ENCODE data around the gene OBSCN. TPM values are rescaled to one million over a fixed set of nuclear protein-coding genes. Genes with fewer than 3 reads are reported as not detected.

OBSCN gene, protein sequence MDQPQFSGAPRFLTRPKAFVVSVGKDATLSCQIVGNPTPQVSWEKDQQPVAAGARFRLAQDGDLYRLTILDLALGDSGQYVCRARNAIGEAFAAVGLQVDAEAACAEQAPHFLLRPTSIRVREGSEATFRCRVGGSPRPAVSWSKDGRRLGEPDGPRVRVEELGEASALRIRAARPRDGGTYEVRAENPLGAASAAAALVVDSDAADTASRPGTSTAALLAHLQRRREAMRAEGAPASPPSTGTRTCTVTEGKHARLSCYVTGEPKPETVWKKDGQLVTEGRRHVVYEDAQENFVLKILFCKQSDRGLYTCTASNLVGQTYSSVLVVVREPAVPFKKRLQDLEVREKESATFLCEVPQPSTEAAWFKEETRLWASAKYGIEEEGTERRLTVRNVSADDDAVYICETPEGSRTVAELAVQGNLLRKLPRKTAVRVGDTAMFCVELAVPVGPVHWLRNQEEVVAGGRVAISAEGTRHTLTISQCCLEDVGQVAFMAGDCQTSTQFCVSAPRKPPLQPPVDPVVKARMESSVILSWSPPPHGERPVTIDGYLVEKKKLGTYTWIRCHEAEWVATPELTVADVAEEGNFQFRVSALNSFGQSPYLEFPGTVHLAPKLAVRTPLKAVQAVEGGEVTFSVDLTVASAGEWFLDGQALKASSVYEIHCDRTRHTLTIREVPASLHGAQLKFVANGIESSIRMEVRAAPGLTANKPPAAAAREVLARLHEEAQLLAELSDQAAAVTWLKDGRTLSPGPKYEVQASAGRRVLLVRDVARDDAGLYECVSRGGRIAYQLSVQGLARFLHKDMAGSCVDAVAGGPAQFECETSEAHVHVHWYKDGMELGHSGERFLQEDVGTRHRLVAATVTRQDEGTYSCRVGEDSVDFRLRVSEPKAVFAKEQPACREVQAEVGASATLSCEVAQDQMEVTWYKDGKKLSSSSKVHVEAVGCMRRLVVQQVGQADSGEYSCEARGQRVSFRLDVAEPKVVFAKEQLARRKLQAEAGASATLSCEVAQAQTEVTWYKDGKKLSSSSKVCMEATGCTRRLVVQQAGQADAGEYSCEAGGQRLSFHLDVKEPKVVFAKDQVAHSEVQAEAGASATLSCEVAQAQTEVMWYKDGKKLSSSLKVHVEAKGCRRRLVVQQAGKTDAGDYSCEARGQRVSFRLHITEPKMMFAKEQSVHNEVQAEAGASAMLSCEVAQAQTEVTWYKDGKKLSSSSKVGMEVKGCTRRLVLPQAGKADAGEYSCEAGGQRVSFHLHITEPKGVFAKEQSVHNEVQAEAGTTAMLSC (N-terminal part only)
- 1 to 10 TPM; 6.6 to 8.0 TPM for total RNA-seq

DNA sequence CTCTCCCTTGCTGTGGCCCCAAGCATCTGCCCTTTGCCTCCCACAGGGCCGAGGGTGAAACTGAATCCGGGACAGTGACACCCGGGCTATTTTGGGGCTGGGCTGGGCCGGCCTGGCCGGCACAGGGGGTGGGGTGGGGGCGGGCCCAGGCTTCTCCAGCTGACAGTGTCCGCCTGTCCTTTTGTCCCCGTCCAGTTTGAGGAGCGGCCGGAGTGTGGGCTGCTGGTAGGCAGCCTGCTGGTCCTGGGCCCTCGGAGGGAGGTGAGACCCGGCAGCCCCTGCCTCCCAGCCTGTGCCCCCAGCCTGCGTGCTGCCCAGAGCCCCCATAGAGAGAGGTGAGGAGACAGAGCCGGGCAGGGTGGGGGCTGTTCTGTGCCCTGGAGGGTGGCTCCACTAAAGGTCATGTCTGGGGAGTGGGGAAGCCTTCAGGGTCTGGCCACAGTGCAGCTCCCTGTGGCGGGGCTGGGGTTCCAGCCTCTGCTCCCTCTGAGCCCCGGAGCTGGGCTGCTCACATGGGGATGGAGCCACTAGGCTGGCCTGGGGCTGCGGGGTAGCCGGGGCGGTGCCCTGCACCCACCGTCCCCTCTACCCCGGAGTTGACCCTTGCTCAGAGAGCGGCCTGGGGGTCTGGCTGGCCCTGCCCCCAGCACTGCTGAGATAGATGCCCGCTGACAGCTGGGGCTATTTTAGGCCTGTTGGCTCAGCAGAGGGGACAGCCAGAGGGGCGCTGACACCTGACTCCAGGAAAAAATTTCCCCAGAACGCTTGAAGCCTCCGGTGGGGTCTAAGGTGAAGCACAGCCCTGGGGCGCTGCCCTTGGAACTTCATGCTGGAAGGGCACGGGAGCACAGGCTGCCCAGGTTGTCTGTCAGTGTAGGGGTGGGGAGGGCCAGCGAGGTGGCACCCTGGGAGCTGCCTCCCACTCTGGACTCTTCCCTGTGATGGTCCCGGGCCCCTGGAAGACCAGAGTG, at the start of gene OBSCN:
TSS of gene OBSCN (plus strand) at position 194 of the 971 bp plus-strand sequence. CDS start 3,740 bp downstream, outside the sequence.
- ChIA-PET POLR2A (no interaction called here), CTCF (no interaction called here)
- H3K4me1 Mint-ChIP-seq = peaks cover 3% of the 10 kb centered on the region
- H3K27me3 Mint-ChIP-seq = peaks cover 2% of the 10 kb centered on the region
- H3K4me3 Mint-ChIP-seq = no peak within 1 kb of the TSS
- no peak within 1 kb of the TSS for H3K27ac Mint-ChIP-seq
- DNase-seq = no peak
- no peaks in the 10 kb centered on the region for H3K9me3 Mint-ChIP-seq
- H3K36me3 Mint-ChIP-seq (ENCODE audit: low read depth) = no peaks in the 10 kb centered on the region

DNA sequence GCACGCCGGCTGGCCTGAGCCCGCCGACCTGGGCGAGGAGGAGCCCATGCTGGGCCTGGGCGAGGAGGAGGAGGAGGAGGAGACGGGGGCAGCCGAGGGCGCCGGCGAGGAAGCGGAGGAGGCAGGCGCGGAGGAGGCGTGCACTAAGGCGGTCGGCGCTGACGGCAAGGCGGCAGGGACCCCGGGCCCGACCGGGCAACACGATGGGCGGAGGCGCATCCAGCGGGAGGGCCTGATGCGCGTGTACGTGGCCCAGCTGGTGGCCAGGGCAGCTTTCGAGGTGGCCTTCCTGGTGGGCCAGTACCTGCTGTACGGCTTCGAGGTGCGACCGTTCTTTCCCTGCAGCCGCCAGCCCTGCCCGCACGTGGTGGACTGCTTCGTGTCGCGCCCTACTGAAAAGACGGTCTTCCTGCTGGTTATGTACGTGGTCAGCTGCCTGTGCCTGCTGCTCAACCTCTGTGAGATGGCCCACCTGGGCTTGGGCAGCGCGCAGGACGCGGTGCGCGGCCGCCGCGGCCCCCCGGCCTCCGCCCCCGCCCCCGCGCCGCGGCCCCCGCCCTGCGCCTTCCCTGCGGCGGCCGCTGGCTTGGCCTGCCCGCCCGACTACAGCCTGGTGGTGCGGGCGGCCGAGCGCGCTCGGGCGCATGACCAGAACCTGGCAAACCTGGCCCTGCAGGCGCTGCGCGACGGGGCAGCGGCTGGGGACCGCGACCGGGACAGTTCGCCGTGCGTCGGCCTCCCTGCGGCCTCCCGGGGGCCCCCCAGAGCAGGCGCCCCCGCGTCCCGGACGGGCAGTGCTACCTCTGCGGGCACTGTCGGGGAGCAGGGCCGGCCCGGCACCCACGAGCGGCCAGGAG, 49.5 kb upstream of the OBSCN start:
- CTCF ChIA-PET = no interaction called here
- H3K27me3 Mint-ChIP-seq = no peaks in the 10 kb centered on the region
- no peaks in the 10 kb centered on the region for H3K36me3 Mint-ChIP-seq (ENCODE audit: low read depth)
- no peak overlapping the region for H3K27ac Mint-ChIP-seq
- H3K4me1 Mint-ChIP-seq = peaks cover 7% of the 10 kb centered on the region
- no peak overlapping the region for H3K4me3 Mint-ChIP-seq
- H3K9me3 Mint-ChIP-seq = no peaks in the 10 kb centered on the region
- POLR2A ChIA-PET = no interaction called here
- DNase-seq = no peak

DNA sequence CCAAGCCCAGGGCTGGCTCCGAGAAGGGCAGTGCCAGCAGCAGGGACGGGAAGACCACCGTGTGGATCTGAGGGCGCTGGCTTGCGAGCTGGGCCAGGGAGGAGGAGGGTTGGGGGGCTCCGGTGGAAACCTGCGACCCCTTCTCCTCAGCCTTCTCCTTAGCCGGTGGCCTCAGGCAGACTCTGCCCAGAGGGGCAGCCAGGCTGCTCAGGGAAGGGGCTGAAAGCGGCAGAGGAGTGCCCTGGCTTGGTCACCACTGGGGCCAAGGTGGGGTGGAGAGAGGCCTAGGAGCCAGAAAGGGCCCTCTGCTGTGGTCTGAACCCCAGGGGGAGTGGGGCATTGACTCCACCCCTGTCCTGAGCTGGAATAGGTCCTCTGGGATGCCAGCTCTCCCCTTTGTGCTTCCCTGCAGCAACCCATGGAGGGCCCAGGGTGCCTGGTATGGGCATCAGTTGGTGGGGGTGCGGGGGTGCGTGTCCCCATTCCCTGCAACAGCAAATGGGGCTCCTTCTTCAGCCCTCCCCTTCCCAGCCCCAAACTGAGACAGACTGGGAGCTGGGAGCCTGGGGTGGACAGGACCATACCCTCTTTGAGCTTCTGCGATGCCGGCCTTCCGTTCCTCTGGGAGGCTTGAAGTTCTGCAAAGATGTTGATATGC, 48.7 kb upstream of the OBSCN start:
- Mint-ChIP-seq H3K27me3 (no peaks in the 10 kb centered on the region), H3K4me1 (peaks cover 12% of the 10 kb centered on the region), H3K27ac (no peak overlapping the region), H3K36me3 (ENCODE audit: low read depth) (no peaks in the 10 kb centered on the region), H3K9me3 (no peaks in the 10 kb centered on the region), H3K4me3 (no peak overlapping the region)
- ChIA-PET CTCF (no interaction called here), POLR2A (interaction anchor here (0.8 to 1.3 kb wide), 2 partner anchors 7 to 10 kb away, joined by 3 read pairs; no protein-coding TSS in a partner anchor)
- DNase-seq = no peak

DNA sequence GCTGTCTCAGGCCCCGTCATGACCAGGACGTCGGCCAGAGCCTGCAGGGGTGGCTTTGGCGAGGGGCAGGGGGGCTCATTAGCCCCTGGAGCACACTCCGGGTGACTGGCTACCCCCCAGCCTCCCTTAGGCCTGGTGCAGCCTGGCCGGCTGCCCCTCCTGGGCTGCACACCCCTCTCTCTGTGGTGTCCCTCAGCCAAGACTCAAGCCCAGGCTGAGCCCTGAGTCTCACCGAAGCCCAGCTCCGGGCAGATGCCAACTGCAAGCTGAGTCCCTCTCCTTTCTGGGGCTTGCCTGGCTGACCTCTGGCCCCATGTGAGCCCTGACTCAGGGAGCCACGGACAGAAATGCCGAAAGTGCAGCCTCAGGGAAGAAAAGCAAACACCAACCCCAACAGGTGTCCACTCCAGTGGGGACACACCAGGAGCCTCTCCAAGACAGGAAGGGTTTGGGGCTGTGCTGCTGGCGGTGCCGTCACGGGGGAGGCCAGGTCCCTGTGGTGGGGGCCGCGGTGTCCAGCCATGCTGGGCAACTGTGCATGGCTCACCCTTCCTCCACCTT, 47.6 kb upstream of the OBSCN start:
- H3K36me3 Mint-ChIP-seq (ENCODE audit: low read depth) = no peaks in the 10 kb centered on the region
- H3K4me3 Mint-ChIP-seq = no peak overlapping the region
- no peak overlapping the region for H3K27ac Mint-ChIP-seq
- H3K4me1 Mint-ChIP-seq = peaks cover 23% of the 10 kb centered on the region
- ChIA-PET CTCF (no interaction called here), POLR2A (interaction anchor here (0.8 to 1.3 kb wide), 2 partner anchors 8 to 9 kb away, joined by 3 read pairs; no protein-coding TSS in a partner anchor)
- no peaks in the 10 kb centered on the region for H3K9me3 Mint-ChIP-seq
- no peak for DNase-seq
- H3K27me3 Mint-ChIP-seq = no peaks in the 10 kb centered on the region

DNA sequence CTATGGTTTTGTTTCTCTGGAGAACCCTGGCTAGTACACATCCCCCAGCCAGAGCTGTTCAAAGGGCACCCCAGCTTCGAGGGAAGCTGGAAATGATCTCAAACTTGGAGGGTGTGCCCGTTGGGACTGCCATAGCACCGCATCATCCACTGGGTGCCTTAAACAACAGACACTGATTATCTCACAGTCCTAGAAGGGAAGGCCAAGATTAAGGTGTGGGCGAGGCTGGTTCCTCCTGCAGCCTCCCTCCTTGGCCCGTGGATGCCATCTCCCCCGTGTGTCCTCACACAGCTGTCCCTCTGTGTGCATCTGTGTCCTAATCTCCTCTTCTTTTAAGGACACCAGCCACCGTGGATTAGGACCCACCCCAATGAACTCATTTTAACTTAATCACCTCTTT, 46.5 kb upstream of the OBSCN start:
- DNase-seq = no peak
- POLR2A ChIA-PET = interaction anchor here (1.0 to 7.8 kb wide), 2 partner anchors 20 to 55 kb away, joined by 3 to 95 read pairs; partner anchors contain the start of gene GUK1
- no peaks in the 10 kb centered on the region for H3K36me3 Mint-ChIP-seq (ENCODE audit: low read depth)
- H3K9me3 Mint-ChIP-seq = no peaks in the 10 kb centered on the region
- H3K27ac Mint-ChIP-seq = no peak overlapping the region
- H3K4me3 Mint-ChIP-seq = no peak overlapping the region
- no peaks in the 10 kb centered on the region for H3K27me3 Mint-ChIP-seq
- CTCF ChIA-PET = no interaction called here
- H3K4me1 Mint-ChIP-seq = peaks cover 23% of the 10 kb centered on the region

DNA sequence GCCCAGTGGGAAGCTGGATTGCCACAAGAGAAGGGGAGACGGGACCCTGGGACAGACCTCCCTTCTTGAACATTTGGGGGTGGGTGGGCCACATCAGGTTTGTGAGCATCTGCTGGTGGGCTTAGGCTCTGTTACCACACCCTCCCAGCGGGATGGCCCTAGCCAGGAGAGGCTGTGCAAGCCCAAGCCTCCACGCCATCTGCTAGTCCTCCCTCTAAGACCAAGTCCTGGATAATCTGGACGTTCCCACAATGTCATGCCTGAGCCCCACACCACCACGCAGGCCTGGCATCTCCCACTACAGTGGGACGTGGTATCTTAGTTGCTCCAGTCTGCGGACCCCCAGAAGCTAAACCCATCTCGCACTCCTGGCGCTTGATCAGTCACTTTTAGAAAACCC, 46.0 kb upstream of the OBSCN start:
- no peaks in the 10 kb centered on the region for H3K9me3 Mint-ChIP-seq
- peaks cover 27% of the 10 kb centered on the region for H3K4me1 Mint-ChIP-seq
- H3K27me3 Mint-ChIP-seq = no peaks in the 10 kb centered on the region
- no peak overlapping the region for H3K4me3 Mint-ChIP-seq
- no peak overlapping the region for H3K27ac Mint-ChIP-seq
- peaks cover 2% of the 10 kb centered on the region for H3K36me3 Mint-ChIP-seq (ENCODE audit: low read depth)
- POLR2A ChIA-PET = interaction anchor here (1.0 to 7.8 kb wide), 2 partner anchors 20 to 55 kb away, joined by 3 to 95 read pairs; partner anchors contain the start of gene GUK1
- no peak for DNase-seq
- CTCF ChIA-PET = no interaction called here

DNA sequence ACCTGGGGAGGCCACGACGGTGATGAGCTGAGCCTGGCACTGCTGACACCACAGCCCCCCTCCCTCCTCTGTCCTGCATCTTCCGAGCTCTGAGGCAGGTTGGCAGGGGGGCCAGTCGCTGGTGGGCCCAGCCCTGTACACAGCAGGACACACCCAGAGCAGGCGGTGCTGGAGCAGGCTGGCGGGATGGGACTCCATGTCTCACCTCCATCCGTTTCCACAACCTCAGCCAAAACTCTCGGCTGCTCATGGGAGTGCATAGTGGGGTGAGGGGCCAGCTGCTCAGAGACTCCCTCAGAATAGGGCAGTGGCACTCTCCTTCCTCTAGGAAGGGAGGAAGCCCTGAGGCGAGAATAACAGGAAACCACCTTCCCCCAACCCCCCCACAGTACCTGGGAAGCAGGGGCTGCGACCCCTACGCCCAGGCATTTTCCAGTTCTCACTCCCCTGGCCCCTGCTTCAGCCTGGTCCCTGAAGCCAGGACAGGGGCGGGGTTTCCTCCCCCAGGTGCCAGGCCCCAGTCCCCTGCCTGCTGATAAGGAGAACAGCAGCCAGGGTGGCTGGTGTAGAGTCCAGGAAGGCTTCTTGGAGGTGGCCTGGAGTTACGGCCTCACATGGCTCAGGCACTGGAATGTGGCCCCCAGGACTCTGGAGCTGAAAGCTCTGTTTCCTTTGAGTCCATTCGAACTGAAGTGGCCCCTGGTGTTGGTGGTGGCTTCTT, 45.4 kb upstream of the OBSCN start:
- ChIA-PET POLR2A (interaction anchor here (7.8 kb wide), 1 partner anchor 21 kb away, joined by 95 read pairs; the partner anchor contains the start of gene GUK1), CTCF (interaction anchor here (1.3 kb wide), 1 partner anchor 31 kb away, joined by 3 read pairs; no protein-coding TSS in a partner anchor)
- Mint-ChIP-seq H3K9me3 (no peaks in the 10 kb centered on the region), H3K27me3 (no peaks in the 10 kb centered on the region), H3K27ac (no peak overlapping the region), H3K4me3 (no peak overlapping the region), H3K4me1 (peaks cover 29% of the 10 kb centered on the region), H3K36me3 (ENCODE audit: low read depth) (peaks cover 2% of the 10 kb centered on the region)
- DNase-seq = no peak

DNA sequence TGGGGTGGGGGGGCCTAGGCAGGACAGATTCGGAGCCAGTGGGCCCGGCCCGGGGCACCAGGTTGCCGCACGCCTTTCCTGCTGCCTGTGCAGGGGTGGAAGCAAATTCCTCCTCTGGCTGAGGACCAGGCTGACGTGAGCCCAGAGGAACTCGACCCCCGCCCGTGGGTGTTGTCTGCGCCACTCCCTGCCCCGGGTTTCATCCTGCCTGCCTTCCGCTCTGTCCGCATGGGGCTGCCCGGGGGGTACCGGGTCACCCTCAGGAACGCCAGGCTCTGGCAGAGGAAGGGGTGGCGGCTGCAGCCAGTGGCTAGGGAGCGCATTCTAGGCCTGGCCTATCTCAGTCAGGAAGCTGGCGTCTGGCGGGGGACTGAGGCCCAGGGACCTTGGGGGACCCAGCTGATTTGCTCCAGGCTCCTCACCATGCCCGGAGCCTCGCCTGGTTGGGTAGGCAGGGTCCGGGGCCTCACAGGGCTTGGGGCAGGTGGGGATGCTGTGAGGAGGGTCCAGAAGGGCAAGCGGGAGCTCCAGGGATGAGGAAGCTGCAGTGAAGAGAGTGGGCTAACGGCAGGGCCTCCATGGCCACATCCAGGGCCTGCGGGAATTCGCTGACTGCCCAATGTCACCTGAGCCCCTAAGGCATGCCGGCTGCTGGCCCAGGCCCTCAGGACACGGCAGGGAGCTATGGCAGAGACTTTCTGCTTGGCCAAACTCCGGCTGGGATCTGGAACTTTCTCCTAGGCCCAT, 44.7 kb upstream of the OBSCN start:
- no peaks in the 10 kb centered on the region for H3K27me3 Mint-ChIP-seq
- no peaks in the 10 kb centered on the region for H3K9me3 Mint-ChIP-seq
- no peak overlapping the region for H3K27ac Mint-ChIP-seq
- no peak overlapping the region for H3K4me3 Mint-ChIP-seq
- POLR2A ChIA-PET = interaction anchor here (4.6 to 7.8 kb wide), 2 partner anchors 22 to 80 kb away, joined by 27 to 95 read pairs; partner anchors contain the start of genes ARF1 and GUK1
- CTCF ChIA-PET = interaction anchor here (1.3 kb wide), 1 partner anchor 32 kb away, joined by 3 read pairs; no protein-coding TSS in a partner anchor
- peaks cover 2% of the 10 kb centered on the region for H3K36me3 Mint-ChIP-seq (ENCODE audit: low read depth)
- no peak for DNase-seq
- H3K4me1 Mint-ChIP-seq = peaks cover 34% of the 10 kb centered on the region

DNA sequence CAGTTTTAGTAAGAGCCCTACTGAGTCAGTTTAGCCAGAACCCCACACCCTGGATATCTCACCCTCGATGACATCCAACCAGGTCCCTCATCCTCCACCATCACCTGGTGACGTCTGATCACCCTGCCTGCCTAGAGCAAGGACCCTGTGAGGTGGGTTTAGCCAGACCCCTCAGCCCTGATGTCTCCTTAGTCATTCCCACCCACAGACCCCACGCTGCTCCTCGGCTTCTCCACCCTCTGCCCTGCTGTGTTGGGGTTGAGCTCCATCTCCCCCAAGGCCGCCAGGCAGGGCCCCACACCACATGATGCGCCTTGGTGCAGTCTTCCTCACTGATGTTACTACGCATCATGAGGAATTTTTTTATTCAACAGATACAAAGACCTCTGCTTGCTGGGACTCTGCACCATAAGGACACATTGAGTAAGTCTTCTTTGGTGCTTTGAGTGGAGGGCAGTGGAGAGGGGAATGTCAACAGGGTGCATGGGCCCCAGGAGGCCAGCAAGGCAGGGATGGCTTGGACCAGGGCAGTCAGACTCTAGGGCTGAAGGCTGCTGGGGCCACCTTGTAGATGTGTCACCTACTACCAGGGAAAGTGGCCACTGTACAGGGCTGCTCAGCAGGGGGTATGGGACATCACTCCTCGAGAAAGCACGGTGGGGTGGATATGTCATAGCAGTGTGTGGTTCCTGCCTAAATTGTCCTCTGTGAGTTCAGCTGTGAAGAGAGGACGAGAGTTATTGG, 43.9 kb upstream of the OBSCN start:
- ChIA-PET CTCF (interaction anchor here (1.2 to 3.1 kb wide), 3 partner anchors 24 to 164 kb away, joined by 3 to 50 read pairs (median 5); partner anchors contain the start of gene GUK1), POLR2A (interaction anchor here (1.5 to 7.8 kb wide), 4 partner anchors 13 to 81 kb away, joined by 5 to 95 read pairs (median 18); partner anchors contain the start of genes ARF1, GJC2, GUK1 and MRPL55)
- Mint-ChIP-seq H3K4me1 (peaks cover 34% of the 10 kb centered on the region), H3K4me3 (no peak overlapping the region), H3K9me3 (no peaks in the 10 kb centered on the region), H3K36me3 (ENCODE audit: low read depth) (peaks cover 2% of the 10 kb centered on the region), H3K27me3 (no peaks in the 10 kb centered on the region), H3K27ac (peak overlapping the region; percentile 68)
- DNase-seq = no peak

Measured in activated CD4-positive, alpha-beta memory T cell treated with anti-CD3 and anti-CD28 coated beads, Interleukin-2, amount 10 ng/mL, durations not matched to agents 7 days and 5 days (primary cell).